HG02884 (cell line): ENCODE results near the gene LSP1.

Source experiments
- ATAC-seq: cut with Tn5 transposase; IDR thresholded peaks from one replicate; pipeline ENCODE4 v1.9.1; 2021; ENCODE audit warnings: mild to moderate bottlenecking, moderate library complexity; ENCODE audit not compliant: unreplicated experiment

The LSP1 gene

GRCh38 chr11:1836011-1836945, 16.6 kb upstream of the LSP1 start:
- ATAC-seq, result no peak

- ATAC-seq, result peak; percentile 43
These were observed 15.5 kb upstream of the LSP1 start for GRCh38 chr11:1837171-1838076.

GRCh38 chr11:1838077-1838425, 14.8 kb upstream of the LSP1 start:
- no peak for ATAC-seq

- ATAC-seq, result no peak
These were observed 14.3 kb upstream of the LSP1 start, which contains the start of gene TNNI2 for GRCh38 chr11:1838426-1839144. Gene TNNI2, plus strand, starts transcription at chr11:1838981. Its CDS starts 716 bp downstream, at chr11:1839697.

GRCh38 chr11:1839204-1839923, 13.5 kb upstream of the LSP1 start:
- no peak for ATAC-seq

- no peak for ATAC-seq
These were observed 12.7 kb upstream of the LSP1 start for GRCh38 chr11:1839924-1840779.

GRCh38 chr11:1840780-1841480, 12.0 kb upstream of the LSP1 start:
- ATAC-seq, result no peak

GRCh38 chr11:1841511-1842148, 11.3 kb upstream of the LSP1 start:
- no peak for ATAC-seq

- ATAC-seq, result no peak
These were observed 10.5 kb upstream of the LSP1 start for GRCh38 chr11:1842149-1843097.

GRCh38 chr11:1843098-1843473, 9.8 kb upstream of the LSP1 start:
- ATAC-seq, result no peak

GRCh38 chr11:1843796-1844195, 9.1 kb upstream of the LSP1 start:
- ATAC-seq, result no peak

GRCh38 chr11:1844221-1845094, 8.4 kb upstream of the LSP1 start:
- ATAC-seq, result no peak

GRCh38 chr11:1845095-1845429, 7.8 kb upstream of the LSP1 start:
- ATAC-seq, result no peak

GRCh38 chr11:1845561-1846452, 7.1 kb upstream of the LSP1 start:
- ATAC-seq, result no peak

- ATAC-seq, result no peak
These were observed 6.4 kb upstream of the LSP1 start for GRCh38 chr11:1846453-1846932.
